HepG2 (cell line): ENCODE data around the gene CPLX3. TPM values are rescaled to one million over a fixed set of nuclear protein-coding genes. Genes with fewer than 3 reads are reported as not detected.

ENCODE experiments used
- ATAC-seq: fragments of 200-7000 bp; cut with Tn5 transposase; 3 replicates; pipeline ENCODE4 v1.9.1; 2020; ENCODE audit warnings: mild to moderate bottlenecking, moderate library complexity
- BruUV-seq: library from RNA; stranded (reverse); fragments of 400-500 nt; replicated peaks from 2 replicates; lab custom pipeline; 2021; lab: Mats Ljungman, UMichigan
- CTCF ChIA-PET: fragments of 300-600 bp; formaldehyde crosslinking; extraction: SDS; loops from one replicate; lab custom pipeline; 2021; ENCODE audit warnings: low total read pairs, inconsistent platforms, low intra/inter-chr PET ratio; lab: Yijun Ruan, JAX
- POLR2A ChIA-PET: fragments of 350-600 bp; sonication (Branson Sonifier 250); formaldehyde crosslinking; loops from one replicate; lab custom pipeline; 2020; ENCODE audit warnings: antibody characterized with exemption, inconsistent platforms; lab: Yijun Ruan, JAX
- DNase-seq: peaks from one replicate; pipeline ENCODE4 v3.0.0-alpha.2; 2015; ENCODE audit warnings: low spot score
- FAIRE-seq: peaks from 3 replicates; lab custom pipeline; 2011; peaks lifted over from hg19 to GRCh38; lab: Jason Lieb, UNC
- H2AFZ ChIP-seq: one replicate; pipeline ENCODE4 v1.6.1; 2011; ENCODE audit warnings: low read length, inconsistent platforms
- H3K27ac ChIP-seq: fragments of 300-600 bp; 3 replicates; pipeline ENCODE4 v1.8.0; 2011; ENCODE audit warnings: mixed run types, mild to moderate bottlenecking, mixed read lengths, low read length, inconsistent platforms; ENCODE audit not compliant: insufficient read depth; ENCODE audit errors: extremely low read length
- H3K27me3 ChIP-seq, 2 experiments: fragments of 200-600 bp in 1 of 2; 2 replicates in 1 of 2; 3 replicates in 1 of 2; pipeline versions ENCODE4 v1.6.0 to v1.8.0; 2011; ENCODE audit warnings: low read length in 2 of 2, mild to moderate bottlenecking in 2 of 2, moderate library complexity in 2 of 2, inconsistent platforms in 1 of 2; ENCODE audit not compliant: insufficient read depth in 2 of 2, control insufficient read depth in 1 of 2
- H3K36me3 ChIP-seq, 2 experiments: fragments of 200-600 bp in 1 of 2; replicated peaks in 1 of 2; 2 replicates in 1 of 2; 3 replicates in 1 of 2; pipeline versions ENCODE4 v1.5.1 to v1.8.0; 2011; ENCODE audit warnings: low read length in 2 of 2, inconsistent platforms in 1 of 2; ENCODE audit not compliant: insufficient read depth in 2 of 2, control insufficient read depth in 1 of 2
- H3K4me1 ChIP-seq: 2 replicates; pipeline ENCODE4 v1.5.1; 2012; ENCODE audit warnings: low read length, inconsistent platforms; ENCODE audit not compliant: insufficient read depth
- H3K4me2 ChIP-seq: 2 replicates; pipeline ENCODE4 v1.6.0; 2011; ENCODE audit warnings: low read depth, low read length, inconsistent platforms
- H3K4me3 ChIP-seq, 3 experiments: fragments of 200-600 bp in 1 of 3; sonication (generic), shearing (Covaris generic) in 1 of 3; replicated peaks in 1 of 3; 2 replicates each; pipeline ENCODE4 v1.5.1; 2011 to 2016; ENCODE audit warnings: low read length in 3 of 3, inconsistent platforms in 2 of 3, low read depth in 2 of 3, mild to moderate bottlenecking in 2 of 3, control low read depth in 1 of 3, mixed read lengths in 1 of 3; ENCODE audit not compliant: insufficient read depth in 1 of 3
- H3K79me2 ChIP-seq: one replicate; pipeline ENCODE4 v1.6.1; 2011; ENCODE audit warnings: low read length, inconsistent platforms; ENCODE audit not compliant: insufficient read depth
- H3K9ac ChIP-seq: 2 replicates; pipeline ENCODE4 v1.6.0; 2011; ENCODE audit warnings: mild to moderate bottlenecking, low read depth, low read length, inconsistent platforms; ENCODE audit not compliant: insufficient read depth
- H3K9me3 ChIP-seq: 2 replicates; pipeline ENCODE4 v1.5.1; 2012; ENCODE audit warnings: mild to moderate bottlenecking, low read length
- H4K20me1 ChIP-seq: 2 replicates; pipeline ENCODE4 v1.6.0; 2011; ENCODE audit warnings: inconsistent platforms, mild to moderate bottlenecking, low read length, moderate library complexity; ENCODE audit not compliant: insufficient read depth
- IRX3 ChIP-seq: sonication (generic); formaldehyde crosslinking; IDR thresholded peaks from 2 replicates; pipeline ENCODE4 v1.8.1; 2023; ENCODE audit warnings: mild to moderate bottlenecking, low read depth, missing genetic modification reagents, borderline replicate concordance
- TERF1 ChIP-seq: sonication (generic); formaldehyde crosslinking; IDR thresholded peaks from 2 replicates; pipeline ENCODE4 v1.8.0; 2022; ENCODE audit warnings: mild to moderate bottlenecking, missing genetic modification reagents, moderate library complexity
- ZFX ChIP-seq: sonication (generic); formaldehyde crosslinking; IDR thresholded peaks from 2 replicates; pipeline ENCODE4 v1.4.0; 2020; ENCODE audit warnings: mild to moderate bottlenecking, low read depth, missing genetic modification reagents, moderate library complexity
- ZNF83 ChIP-seq: sonication (generic); formaldehyde crosslinking; IDR thresholded peaks from 2 replicates; pipeline ENCODE4 v1.4.0; 2020; ENCODE audit warnings: missing genetic modification reagents, mild to moderate bottlenecking, borderline replicate concordance
- WGBS: methylation state at CpG from one replicate; pipeline ENCODE4 v1.1.6; 2017; ENCODE audit warnings: low lambda C conversion rate; 5-methylcytosine and 5-hydroxymethylcytosine counted together
- in situ Hi-C: cut with HindIII; loops from 2 replicates; pipeline ENCODE4 v1.10.0; 2017; ENCODE audit warnings: low pct_unique_long_range_greater_than_20kb; ENCODE audit not compliant: extremely low pct_ligation_motif_present
- intact Hi-C: fragments of 100-400 bp; cut with micrococcal nuclease; formaldehyde crosslinking; loops from one replicate; pipeline ENCODE4 v1.10.0; 2022; ENCODE audit not compliant: unreplicated experiment
- polyA plus RNA-seq, 8 experiments: library from polyadenylated mRNA; depleted of rRNA in 3 of 8; stranded (reverse) in 7 of 8; unstranded in 1 of 8; fragments of >200 nt; fragmentation: Illumina TruSeq in 4 of 8; extraction: Trizol in 4 of 8; gene quantifications; 2 replicates each; pipeline versions ENCODE4 v1.2.1 to v1.2.3, GENCODE V29; 2011 to 2016; ENCODE audit warnings: low read depth in 4 of 8, missing spikeins in 1 of 8, mixed read lengths in 1 of 8; ENCODE audit not compliant: insufficient read depth in 1 of 8
- total RNA-seq, 5 experiments: library from RNA; depleted of rRNA; stranded (reverse); fragments of >200 nt; fragmentation: Illumina TruSeq; extraction: Trizol; gene quantifications; 2 replicates each; pipeline ENCODE4 v1.2.3, GENCODE V29; 2016; ENCODE audit warnings: low read depth in 1 of 5

CPLX3 gene
- total and polyA plus RNA-seq, 2 of the 13 experiments (the other 11 are each of a cell fraction or from before 2014, with no cell fraction given), result not detected

GRCh38 chr15:74869726-74870407 lies 43.4 kb downstream of the CPLX3 start:
- Histone ChIP-seq H3K79me2 (peaks cover 65% of the 10 kb centered on the region), H3K4me2 (peak overlapping the region; percentile 30; the same call in 1 of the 2 replicates), H3K27ac (no peak overlapping the region), H3K4me3 (no peak overlapping the region), H3K36me3 (peaks cover 0 to 1% of the 10 kb centered on the region in 2 experiments; a peak in 4 of 5 replicates), H4K20me1 (peaks cover 16% of the 10 kb centered on the region), H3K27me3 (peaks cover 0 to 2% of the 10 kb centered on the region in 2 experiments; a peak in 1 of 5 replicates), H3K9ac (no peak overlapping the region), H3K4me1 (peaks cover 75% of the 10 kb centered on the region), H3K9me3 (no peaks in the 10 kb centered on the region), H2AFZ (no peak overlapping the region)
- BruUV-seq, result no TSS peak
- 80% methylated on average over 6 of the region's 6 CpGs for WGBS
- CTCF ChIA-PET, result no interaction called here
- in situ Hi-C loops (no loop called here), intact Hi-C loops (no loop called here)
- FAIRE-seq, result no peak
- no peak for ATAC-seq
- TF ChIP-seq ZNF83 (CRISPR knock-in tag) (no peak), ZFX (no peak), TERF1 (CRISPR knock-in tag) (no peak), IRX3 (CRISPR knock-in tag) (no peak)
- POLR2A ChIA-PET, result interaction anchor here (0.5 to 1.7 kb wide), 6 partner anchors 12 to 51 kb away, joined by 3 to 6 read pairs (median 3); partner anchors contain the start of genes FAM219B and MPI
- no peak for DNase-seq
